ENCODE measurements around the gene CCNO. TPM values are rescaled to one million over a fixed set of nuclear protein-coding genes. Genes with fewer than 3 reads are reported as not detected.

Gene CCNO
- total RNA-seq, 2 donors from 2014 or later: 5.1 to 9.7 TPM

GRCh38 chr5:55258339-55258738, 24.9 kb upstream of the CCNO start:
- peaks cover 69% of the 10 kb centered on the region for H3K36me3 ChIP-seq (ENCODE audit: control insufficient read depth, insufficient read depth, low read length)
- 87 to 94% methylated on average over 3 of the region's 3 CpGs for WGBS, 2 experiments (ENCODE audit: insufficient coverage in 1 of 2, insufficient read length in 1 of 2)

GRCh38 chr5:55254802-55255201, 21.4 kb upstream of the CCNO start:
- H3K27ac Mint-ChIP-seq: no peak overlapping the region

More at GRCh38 chr5:55258339-55258738, 24.9 kb upstream of the CCNO start:
- DNase-seq: no peak
- Mint-ChIP-seq H3K9me3 (no peaks in the 10 kb centered on the region), H3K36me3 (ENCODE audit: low read depth) (peaks cover 25% of the 10 kb centered on the region), H3K27me3 (ENCODE audit: insufficient read depth) (no peaks in the 10 kb centered on the region), H3K27ac (no peak overlapping the region), H3K4me1 (peaks cover 42% of the 10 kb centered on the region), H3K4me3 (no peak overlapping the region)
- no peak overlapping the region for H3K4me3 ChIP-seq (ENCODE audit: low read length)
- no peak overlapping the region for H3K27ac ChIP-seq (ENCODE audit: low read depth, low read length)
- no peaks in the 10 kb centered on the region for H3K27me3 ChIP-seq (ENCODE audit: control insufficient read depth, insufficient read depth, low read length, poor library complexity, severe bottlenecking)
- TF ChIP-seq CTCF (conservative IDR thresholded peaks at IDR 0.05): no peak
- H3K9me3 ChIP-seq (ENCODE audit: control insufficient read depth, low read length): no peaks in the 10 kb centered on the region
- peaks cover 10% of the 10 kb centered on the region for H3K4me1 ChIP-seq (ENCODE audit: control insufficient read depth, insufficient read depth, low read length)
- H3K9ac ChIP-seq (ENCODE audit: extremely low read depth, low read length, poor library complexity, severe bottlenecking): no peak overlapping the region

GRCh38 chr5:55250064-55250463, 16.7 kb upstream of the CCNO start:
- Mint-ChIP-seq H3K27me3 (ENCODE audit: insufficient read depth) (peaks cover 9% of the 10 kb centered on the region), H3K4me1 (peaks cover 11% of the 10 kb centered on the region), H3K36me3 (ENCODE audit: low read depth) (peaks cover under 1% of the 10 kb centered on the region), H3K9me3 (peaks cover 21% of the 10 kb centered on the region), H3K4me3 (no peak overlapping the region), H3K27ac (no peak overlapping the region)
- Histone ChIP-seq H3K36me3 (ENCODE audit: control insufficient read depth, insufficient read depth, low read length) (peaks cover 3% of the 10 kb centered on the region), H3K27me3 (ENCODE audit: control insufficient read depth, insufficient read depth, low read length, poor library complexity, severe bottlenecking) (no peaks in the 10 kb centered on the region), H3K4me1 (ENCODE audit: control insufficient read depth, insufficient read depth, low read length) (peaks cover 3% of the 10 kb centered on the region), H3K27ac (ENCODE audit: low read depth, low read length) (no peak overlapping the region), H3K9ac (ENCODE audit: extremely low read depth, low read length, poor library complexity, severe bottlenecking) (no peak overlapping the region), H3K9me3 (ENCODE audit: control insufficient read depth, low read length) (peaks cover 16% of the 10 kb centered on the region), H3K4me3 (ENCODE audit: low read length) (no peak overlapping the region)
- WGBS, 2 experiments (ENCODE audit: insufficient coverage in 1 of 2, insufficient read length in 1 of 2): no CpG with 5 or more reads among the region's 1 CpG
- no peak for DNase-seq
- TF ChIP-seq CTCF (conservative IDR thresholded peaks at IDR 0.05): no peak

More at GRCh38 chr5:55254802-55255201, 21.4 kb upstream of the CCNO start:
- no peak overlapping the region for H3K4me3 Mint-ChIP-seq
- no peaks in the 10 kb centered on the region for H3K9me3 ChIP-seq (ENCODE audit: control insufficient read depth, low read length)
- DNase-seq: no peak
- no peak overlapping the region for H3K9ac ChIP-seq (ENCODE audit: extremely low read depth, low read length, poor library complexity, severe bottlenecking)
- no peaks in the 10 kb centered on the region for H3K9me3 Mint-ChIP-seq
- H3K4me1 ChIP-seq (ENCODE audit: control insufficient read depth, insufficient read depth, low read length): peaks cover 6% of the 10 kb centered on the region
- H3K36me3 Mint-ChIP-seq (ENCODE audit: low read depth): peaks cover 12% of the 10 kb centered on the region
- WGBS, 2 experiments (ENCODE audit: insufficient coverage in 1 of 2, insufficient read length in 1 of 2): 90% methylated on average over 3 to 4 of the region's 4 CpGs
- TF ChIP-seq CTCF (conservative IDR thresholded peaks at IDR 0.05): no peak
- no peaks in the 10 kb centered on the region for H3K27me3 Mint-ChIP-seq (ENCODE audit: insufficient read depth)
- peaks cover 39% of the 10 kb centered on the region for H3K36me3 ChIP-seq (ENCODE audit: control insufficient read depth, insufficient read depth, low read length)
- no peaks in the 10 kb centered on the region for H3K27me3 ChIP-seq (ENCODE audit: control insufficient read depth, insufficient read depth, low read length, poor library complexity, severe bottlenecking)
- H3K4me3 ChIP-seq (ENCODE audit: low read length): no peak overlapping the region
- peaks cover 33% of the 10 kb centered on the region for H3K4me1 Mint-ChIP-seq
- H3K27ac ChIP-seq (ENCODE audit: low read depth, low read length): no peak overlapping the region
